Measurements from ENCODE around the gene SLC25A34. TPM values are rescaled to one million over a fixed set of nuclear protein-coding genes. Genes with fewer than 3 reads are reported as not detected.

SLC25A34 gene
- total and polyA plus RNA-seq, 4 donors: 1.6 to 4.2 (median 2.2) TPM

DNA sequence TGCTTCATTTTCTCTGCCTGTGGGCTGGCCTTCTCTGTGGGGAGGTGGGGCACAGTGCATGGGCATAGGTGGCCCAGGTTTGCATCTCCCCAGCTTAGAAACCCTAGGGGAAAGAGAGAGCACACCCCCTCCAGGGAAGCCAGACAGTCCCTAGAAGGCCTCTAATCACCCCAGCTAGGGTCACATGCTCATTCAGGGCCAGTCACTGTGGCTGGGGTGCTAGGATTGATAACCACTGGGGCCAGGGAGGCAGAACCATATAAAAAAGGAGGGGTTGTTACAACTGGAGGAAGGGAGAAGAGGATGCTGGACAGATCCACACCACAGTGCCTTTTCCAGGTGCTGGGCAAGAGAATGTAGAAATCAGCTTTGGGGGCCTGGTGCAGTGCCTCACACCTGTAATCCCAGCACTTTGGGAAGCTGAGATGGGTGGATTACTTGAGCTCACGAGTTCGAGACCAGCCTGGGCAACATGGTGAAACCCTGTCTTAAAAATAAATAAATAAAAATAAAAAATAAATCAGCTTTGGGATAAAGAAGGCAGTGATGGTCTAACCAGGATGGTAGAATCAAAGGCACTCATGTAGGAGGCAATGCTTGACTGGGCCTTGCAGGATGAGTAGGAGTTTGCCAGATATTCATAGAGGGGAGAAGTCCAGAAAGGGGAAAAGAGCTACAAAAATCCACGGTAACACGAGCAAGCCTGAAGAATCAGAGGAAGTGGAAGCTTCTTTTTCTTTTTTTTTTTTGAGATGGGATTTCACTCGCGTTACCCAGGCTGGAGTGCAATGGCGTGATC lies 42.0 kb downstream of the SLC25A34 start:
- Histone ChIP-seq H3K9ac (ENCODE audit: insufficient read depth in 1 of 2, low read length in 2 of 2) (no peak overlapping the region), H3K27ac (ENCODE audit: low read depth in 1 of 2, low read length in 1 of 2) (no peak overlapping the region), H3K36me3 (ENCODE audit: control insufficient read depth in 4 of 4, insufficient read depth in 4 of 4, low read length in 4 of 4) (peaks cover 7 to 41% (median 20%) of the 10 kb centered on the region in 4 donors), H3K4me1 (ENCODE audit: control insufficient read depth in 5 of 5, insufficient read depth in 5 of 5, low read length in 5 of 5) (no peaks in the 10 kb centered on the region), H3K4me3 (no peak overlapping the region), H3K27me3 (ENCODE audit: control insufficient read depth in 3 of 3, insufficient read depth in 3 of 3, low read length in 2 of 3) (no peaks in the 10 kb centered on the region), H3K9me3 (ENCODE audit: control insufficient read depth in 4 of 4, insufficient read depth in 3 of 4, low read length in 3 of 4) (no peaks in the 10 kb centered on the region)
- DNase-seq (no peak), ATAC-seq (ENCODE audit: insufficient read depth, low FRiP score) (no peak)
- 87 to 89% methylated on average over 7 of the region's 7 CpGs for WGBS, 2 donors
- TF ChIP-seq, protein P1, sequence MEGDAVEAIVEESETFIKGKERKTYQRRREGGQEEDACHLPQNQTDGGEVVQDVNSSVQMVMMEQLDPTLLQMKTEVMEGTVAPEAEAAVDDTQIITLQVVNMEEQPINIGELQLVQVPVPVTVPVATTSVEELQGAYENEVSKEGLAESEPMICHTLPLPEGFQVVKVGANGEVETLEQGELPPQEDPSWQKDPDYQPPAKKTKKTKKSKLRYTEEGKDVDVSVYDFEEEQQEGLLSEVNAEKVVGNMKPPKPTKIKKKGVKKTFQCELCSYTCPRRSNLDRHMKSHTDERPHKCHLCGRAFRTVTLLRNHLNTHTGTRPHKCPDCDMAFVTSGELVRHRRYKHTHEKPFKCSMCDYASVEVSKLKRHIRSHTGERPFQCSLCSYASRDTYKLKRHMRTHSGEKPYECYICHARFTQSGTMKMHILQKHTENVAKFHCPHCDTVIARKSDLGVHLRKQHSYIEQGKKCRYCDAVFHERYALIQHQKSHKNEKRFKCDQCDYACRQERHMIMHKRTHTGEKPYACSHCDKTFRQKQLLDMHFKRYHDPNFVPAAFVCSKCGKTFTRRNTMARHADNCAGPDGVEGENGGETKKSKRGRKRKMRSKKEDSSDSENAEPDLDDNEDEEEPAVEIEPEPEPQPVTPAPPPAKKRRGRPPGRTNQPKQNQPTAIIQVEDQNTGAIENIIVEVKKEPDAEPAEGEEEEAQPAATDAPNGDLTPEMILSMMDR (IDR thresholded peaks at IDR 0.05; ENCODE audit: control extremely low read depth, extremely low read depth): no peak

DNA sequence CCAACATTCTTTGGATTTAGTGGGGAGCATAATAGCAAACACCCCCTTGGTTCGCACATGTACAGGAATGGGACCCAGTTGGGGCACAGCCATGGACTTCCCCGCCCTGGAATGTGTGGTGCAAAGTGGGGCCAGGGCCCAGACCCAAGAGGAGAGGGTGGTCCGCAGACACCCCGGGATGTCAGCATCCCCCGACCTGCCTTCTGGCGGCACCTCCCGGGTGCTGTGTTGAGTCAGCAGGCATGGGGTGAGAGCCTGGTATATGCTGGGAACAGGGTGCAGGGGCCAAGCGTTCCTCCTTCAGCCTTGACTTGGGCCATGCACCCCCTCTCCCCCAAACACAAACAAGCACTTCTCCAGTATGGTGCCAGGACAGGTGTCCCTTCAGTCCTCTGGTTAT lies 49.6 kb downstream of the SLC25A34 start:
- no peak for DNase-seq
- no peaks in the 10 kb centered on the region for H3K27me3 ChIP-seq (ENCODE audit: control insufficient read depth in 3 of 3, insufficient read depth in 3 of 3, low read length in 2 of 3)
- no peak for ATAC-seq (ENCODE audit: insufficient read depth, low FRiP score)
- H3K9ac ChIP-seq (ENCODE audit: insufficient read depth in 1 of 2, low read length in 2 of 2): no peak overlapping the region
- WGBS, 2 donors: 94 to 97% methylated on average over 8 of the region's 8 CpGs
- no peak overlapping the region for H3K27ac ChIP-seq (ENCODE audit: low read depth in 1 of 2, low read length in 1 of 2)
- no peaks in the 10 kb centered on the region for H3K9me3 ChIP-seq (ENCODE audit: control insufficient read depth in 4 of 4, insufficient read depth in 3 of 4, low read length in 3 of 4)
- H3K4me3 ChIP-seq: no peak overlapping the region
- H3K36me3 ChIP-seq (ENCODE audit: control insufficient read depth in 4 of 4, insufficient read depth in 4 of 4, low read length in 4 of 4): peaks cover 0 to 8% (median 6%) of the 10 kb centered on the region in 4 donors
- H3K4me1 ChIP-seq (ENCODE audit: control insufficient read depth in 5 of 5, insufficient read depth in 5 of 5, low read length in 5 of 5): peaks cover 0 to 14% (median 2%) of the 10 kb centered on the region in 5 donors
- TF ChIP-seq, protein P1 (IDR thresholded peaks at IDR 0.05; ENCODE audit: control extremely low read depth, extremely low read depth): no peak

DNA sequence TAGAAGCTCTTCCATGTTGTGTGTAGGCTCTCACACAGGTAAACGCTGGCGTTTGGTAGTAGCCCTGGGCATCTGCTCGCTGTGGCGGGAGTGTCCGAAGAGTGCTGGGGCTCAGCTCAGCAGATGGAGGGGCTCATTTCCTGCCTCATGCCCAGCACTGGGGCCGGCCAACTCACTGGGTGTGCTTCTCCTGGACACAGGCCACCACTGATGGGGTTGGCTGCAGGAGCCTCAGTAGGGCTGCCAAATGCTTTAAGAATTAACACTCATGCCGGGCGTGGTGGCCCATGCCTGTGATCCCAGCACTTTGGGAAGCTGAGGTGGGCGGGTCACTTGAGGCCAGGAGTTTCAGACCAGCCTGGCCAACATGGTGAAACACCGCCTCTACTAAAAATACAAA lies 50.5 kb downstream of the SLC25A34 start:
- Histone ChIP-seq H3K27ac (ENCODE audit: low read depth in 1 of 2, low read length in 1 of 2) (no peak overlapping the region), H3K27me3 (ENCODE audit: control insufficient read depth in 3 of 3, insufficient read depth in 3 of 3, low read length in 2 of 3) (no peaks in the 10 kb centered on the region), H3K4me1 (ENCODE audit: control insufficient read depth in 5 of 5, insufficient read depth in 5 of 5, low read length in 5 of 5) (peaks cover 0 to 14% (median 2%) of the 10 kb centered on the region in 5 donors), H3K9me3 (ENCODE audit: control insufficient read depth in 4 of 4, insufficient read depth in 3 of 4, low read length in 3 of 4) (no peaks in the 10 kb centered on the region), H3K4me3 (no peak overlapping the region), H3K36me3 (ENCODE audit: control insufficient read depth in 4 of 4, insufficient read depth in 4 of 4, low read length in 4 of 4) (peaks cover 0 to 8% (median 4%) of the 10 kb centered on the region in 4 donors), H3K9ac (ENCODE audit: insufficient read depth in 1 of 2, low read length in 2 of 2) (no peak overlapping the region)
- DNase-seq (peak in 2 of 3 donors; percentile 33 to 51), ATAC-seq (ENCODE audit: insufficient read depth, low FRiP score) (no peak)
- TF ChIP-seq, protein P1 (IDR thresholded peaks at IDR 0.05; ENCODE audit: control extremely low read depth, extremely low read depth): no peak
- 70 to 77% methylated on average over 10 of the region's 10 CpGs for WGBS, 2 donors
